GM23338 (cell line): ENCODE measurements around the gene RCVRN. TPM values are rescaled to one million over a fixed set of nuclear protein-coding genes. Genes with fewer than 3 reads are reported as not detected.

Experiments used
- ATAC-seq: fragments of 200-7000 bp; cut with Tn5 transposase; 3 replicates; pipeline ENCODE4 v1.9.1; 2020
- DNase-seq: peaks from one replicate; pipeline ENCODE4 v3.0.0-alpha.2; 2015; ENCODE audit warnings: low spot score
- H2AFZ ChIP-seq: fragments of 200-600 bp; sonication (generic); 2 replicates; pipeline ENCODE4 v1.8.0; 2016; ENCODE audit warnings: antibody characterized with exemption, mild to moderate bottlenecking, moderate library complexity
- H3F3A ChIP-seq: fragments of 200-600 bp; sonication (generic); replicated peaks from 2 replicates; pipeline ENCODE4 v1.8.0; 2017; ENCODE audit warnings: antibody characterized with exemption, mixed run types, low read depth
- H3K27ac ChIP-seq: fragments of 200-600 bp; sonication (generic); 2 replicates; pipeline ENCODE4 v1.6.1; 2016; ENCODE audit warnings: low read depth
- H3K27me3 ChIP-seq: fragments of 200-600 bp; sonication (generic); 2 replicates; pipeline ENCODE4 v1.8.0; 2016; ENCODE audit warnings: mild to moderate bottlenecking, mixed run types, moderate library complexity; ENCODE audit not compliant: insufficient read depth
- H3K36me3 ChIP-seq: fragments of 200-600 bp; sonication (generic); 2 replicates; pipeline ENCODE4 v1.8.0; 2016; ENCODE audit warnings: mild to moderate bottlenecking; ENCODE audit not compliant: insufficient read depth
- H3K4me1 ChIP-seq: fragments of 200-600 bp; sonication (generic); 2 replicates; pipeline ENCODE4 v1.8.0; 2016; ENCODE audit warnings: mild to moderate bottlenecking, moderate library complexity; ENCODE audit not compliant: insufficient read depth
- H3K4me2 ChIP-seq: fragments of 200-600 bp; sonication (generic); 2 replicates; pipeline ENCODE4 v1.7.1; 2017; ENCODE audit warnings: mixed run types
- H3K4me3 ChIP-seq: fragments of 200-600 bp; sonication (generic); 2 replicates; pipeline ENCODE4 v1.6.1; 2016; ENCODE audit warnings: mixed run types
- H3K79me2 ChIP-seq: fragments of 200-600 bp; sonication (generic); replicated peaks from 2 replicates; pipeline ENCODE4 v1.8.0; 2017; ENCODE audit warnings: mild to moderate bottlenecking; ENCODE audit not compliant: insufficient read depth
- H3K9me2 ChIP-seq: fragments of 200-600 bp; sonication (generic); 2 replicates; pipeline ENCODE4 v1.8.0; 2017; ENCODE audit not compliant: insufficient read depth
- H4K20me1 ChIP-seq: fragments of 200-600 bp; sonication (generic); replicated peaks from 2 replicates; pipeline ENCODE4 v1.8.0; 2017; ENCODE audit warnings: mild to moderate bottlenecking; ENCODE audit not compliant: insufficient read depth
- H3K27ac Mint-ChIP-seq: 2 replicates; pipeline ENCODE4 v1.8.0; 2020; ENCODE audit warnings: inconsistent platforms, mild to moderate bottlenecking, moderate library complexity, mixed read lengths
- H3K27me3 Mint-ChIP-seq: 3 replicates; pipeline ENCODE4 v1.8.0; 2022; ENCODE audit warnings: low read depth, mild to moderate bottlenecking, moderate library complexity, mixed read lengths, inconsistent platforms; ENCODE audit not compliant: insufficient read depth, poor library complexity
- H3K36me3 Mint-ChIP-seq: 3 replicates; pipeline ENCODE4 v1.8.0; 2021; ENCODE audit warnings: low read depth, mild to moderate bottlenecking, inconsistent platforms, moderate library complexity, mixed read lengths
- H3K4me1 Mint-ChIP-seq: 3 replicates; pipeline ENCODE4 v1.8.0; 2020; ENCODE audit warnings: mild to moderate bottlenecking, inconsistent platforms, mixed read lengths
- H3K4me3 Mint-ChIP-seq: 3 replicates; pipeline ENCODE4 v1.8.0; 2021; ENCODE audit warnings: moderate library complexity, mild to moderate bottlenecking, inconsistent platforms, mixed read lengths
- H3K9me3 Mint-ChIP-seq: 3 replicates; pipeline ENCODE4 v1.8.0; 2020; ENCODE audit warnings: moderate library complexity, mild to moderate bottlenecking, inconsistent platforms, mixed read lengths
- CREB1 ChIP-seq: fragments of 250-450 bp; sonication (Bioruptor Pico); IDR thresholded peaks from 2 replicates; pipeline ENCODE4 v1.5.0; 2020; ENCODE audit warnings: low read depth, mild to moderate bottlenecking, moderate library complexity
- ETS1 ChIP-seq: IDR thresholded peaks from 2 replicates; pipeline ENCODE4 v1.6.1; 2016; ENCODE audit warnings: antibody characterized with exemption
- EZH2 ChIP-seq: fragments of 200-600 bp; sonication (generic); IDR thresholded peaks from one replicate; pipeline ENCODE4 v1.8.0; 2017; ENCODE audit warnings: antibody characterized with exemption, mild to moderate bottlenecking, low read depth; ENCODE audit not compliant: unreplicated experiment
- EZH2phosphoT487 ChIP-seq: fragments of 200-600 bp; sonication (generic); IDR thresholded peaks from one replicate; pipeline ENCODE4 v1.8.1; 2018; ENCODE audit warnings: antibody characterized with exemption; ENCODE audit not compliant: unreplicated experiment
- POLR2AphosphoS5 ChIP-seq: IDR thresholded peaks from 2 replicates; pipeline ENCODE4 v1.6.1; 2016; ENCODE audit warnings: antibody characterized with exemption, low read depth
- REST ChIP-seq: IDR thresholded peaks from one replicate; pipeline ENCODE4 v1.6.1; 2018; ENCODE audit warnings: antibody characterized with exemption; ENCODE audit not compliant: unreplicated experiment
- ZNF114 ChIP-seq: fragments of 250-450 bp; sonication (Bioruptor Pico); IDR thresholded peaks from 2 replicates; pipeline ENCODE4 v1.5.0; 2020; ENCODE audit warnings: mild to moderate bottlenecking, moderate library complexity
- ZNF331 ChIP-seq: fragments of 250-450 bp; sonication (Bioruptor Pico); IDR thresholded peaks from 2 replicates; pipeline ENCODE4 v1.5.0; 2020; ENCODE audit warnings: low read depth, mild to moderate bottlenecking, moderate library complexity
- ZNF462 ChIP-seq: fragments of 250-450 bp; sonication (Bioruptor Pico); IDR thresholded peaks from 2 replicates; pipeline ENCODE4 v1.5.0; 2020; ENCODE audit warnings: mild to moderate bottlenecking, moderate library complexity
- polyA plus RNA-seq: library from polyadenylated mRNA; unstranded; fragments of >200 nt; fragmentation: Nextera tagmentation; extraction: Ambion mirVana; gene quantifications from 2 replicates; pipeline ENCODE4 v1.2.1, GENCODE V29; 2016
- total RNA-seq: library from RNA; depleted of rRNA; stranded (reverse); fragments of >200 nt; shearing (Covaris generic); gene quantifications from 2 replicates; pipeline ENCODE4 v1.2.3, GENCODE V29; 2014

RCVRN gene
- total and polyA plus RNA-seq, 2 experiments from 2014 or later, result not detected

GRCh38 chr17:9886141-9886930 is 18.7 kb downstream of the RCVRN start (continued):
- TF ChIP-seq ETS1, result no peak
- no peak for TF ChIP-seq CREB1 (CRISPR knock-in tag)
- TF ChIP-seq EZH2, result no peak
- no peak for TF ChIP-seq ZNF114
- no peak for TF ChIP-seq EZH2phosphoT487

GRCh38 chr17:9883451-9883850 is 21.6 kb downstream of the RCVRN start:
- ATAC-seq (no peak), DNase-seq (no peak)
- H3K4me3 ChIP-seq, result no peak overlapping the region
- H3K4me1 ChIP-seq, result no peaks in the 10 kb centered on the region
- H3K4me1 Mint-ChIP-seq, result no peaks in the 10 kb centered on the region
- H3F3A ChIP-seq, result no peaks in the 10 kb centered on the region
- H3K9me3 Mint-ChIP-seq, result peaks cover 36% of the 10 kb centered on the region
- TF ChIP-seq ZNF114, result no peak
- TF ChIP-seq ZNF331 (CRISPR knock-in tag), result no peak
- TF ChIP-seq REST, result no peak
- TF ChIP-seq CREB1 (CRISPR knock-in tag), result no peak
- no peak for TF ChIP-seq ZNF462 (CRISPR knock-in tag)
- no peak for TF ChIP-seq ETS1
- no peak for TF ChIP-seq POLR2AphosphoS5
- H2AFZ ChIP-seq, result no peak overlapping the region
- H3K36me3 Mint-ChIP-seq, result peaks cover 6% of the 10 kb centered on the region; the same call in 1 of the 3 replicates
- H4K20me1 ChIP-seq, result no peaks in the 10 kb centered on the region
- H3K27me3 ChIP-seq, result no peaks in the 10 kb centered on the region
- no peaks in the 10 kb centered on the region for H3K27me3 Mint-ChIP-seq
- no peaks in the 10 kb centered on the region for H3K79me2 ChIP-seq
- no peaks in the 10 kb centered on the region; the same call in 1 of the 2 replicates for H3K36me3 ChIP-seq
- 0 out of 2 replicates have a peak, but pooled peaks cover 7% of the 10 kb centered on the region for H3K9me2 ChIP-seq
- H3K4me3 Mint-ChIP-seq, result no peak overlapping the region
- H3K4me2 ChIP-seq, result no peak overlapping the region
- H3K27ac ChIP-seq, result no peak overlapping the region
- no peak overlapping the region for H3K27ac Mint-ChIP-seq
